GM18868 (cell line): Measurements from ENCODE around the gene PDGFA.

Experiments
- ATAC-seq: cut with Tn5 transposase; IDR thresholded peaks from one replicate; pipeline ENCODE4 v1.9.1; 2021; ENCODE audit warnings: mild to moderate bottlenecking, moderate library complexity; ENCODE audit not compliant: unreplicated experiment

PDGFA gene

DNA sequence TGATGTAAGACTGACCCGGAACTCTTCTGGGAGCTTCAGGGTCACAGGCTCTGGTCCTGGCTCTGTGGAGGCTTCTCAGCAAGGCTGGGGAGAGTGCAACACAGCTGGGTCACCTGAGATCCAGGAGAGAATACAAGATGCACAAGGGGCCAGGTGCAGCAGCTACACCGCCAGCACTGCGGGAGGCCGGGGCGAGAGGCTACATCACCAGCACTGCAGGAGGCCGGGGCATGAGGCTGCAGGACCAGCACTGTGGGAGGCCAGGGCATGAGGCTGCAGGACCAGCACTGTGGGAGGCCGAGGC lies 44.3 kb downstream of the PDGFA start:
- ATAC-seq, result no peak

DNA sequence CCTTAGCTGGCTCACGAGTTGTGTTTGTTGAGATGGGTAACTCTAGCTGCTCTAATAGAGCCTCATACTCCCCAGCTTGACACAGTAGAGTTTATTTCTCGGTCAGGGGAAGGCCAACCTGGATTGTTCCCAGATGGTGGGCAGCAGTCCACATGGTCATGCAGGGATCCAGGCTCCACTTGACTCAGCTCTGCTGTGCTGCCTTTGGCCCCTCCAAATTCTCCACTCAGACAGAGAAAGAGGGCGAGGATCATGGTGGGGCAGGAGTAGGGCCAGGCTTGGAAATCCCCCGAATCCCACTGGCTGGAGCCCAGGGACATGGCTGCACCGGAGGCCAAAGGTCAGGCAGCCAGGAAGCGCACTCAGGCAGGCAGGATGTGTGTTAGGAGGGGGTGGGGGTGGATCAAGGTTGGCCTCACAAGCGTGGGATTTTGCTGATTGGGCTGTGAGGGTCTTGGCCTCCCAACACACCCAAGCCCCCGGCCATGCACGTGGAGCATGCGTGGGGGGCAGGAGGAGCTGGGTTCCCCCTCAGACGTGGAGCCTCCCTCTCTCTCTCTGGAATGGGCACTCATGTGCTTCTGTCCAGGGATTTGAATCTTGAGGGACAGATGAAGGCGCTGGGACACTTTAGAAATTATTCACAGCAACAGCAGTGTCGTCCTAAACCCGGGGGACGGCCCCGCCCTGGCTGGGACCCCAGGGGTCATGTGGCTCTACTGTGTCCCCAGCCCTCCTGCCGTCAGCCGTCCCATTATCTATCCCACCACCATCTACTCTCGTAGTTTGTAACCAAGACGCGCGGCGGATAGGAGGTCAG lies 44.8 kb downstream of the PDGFA start:
- ATAC-seq, result no peak

DNA sequence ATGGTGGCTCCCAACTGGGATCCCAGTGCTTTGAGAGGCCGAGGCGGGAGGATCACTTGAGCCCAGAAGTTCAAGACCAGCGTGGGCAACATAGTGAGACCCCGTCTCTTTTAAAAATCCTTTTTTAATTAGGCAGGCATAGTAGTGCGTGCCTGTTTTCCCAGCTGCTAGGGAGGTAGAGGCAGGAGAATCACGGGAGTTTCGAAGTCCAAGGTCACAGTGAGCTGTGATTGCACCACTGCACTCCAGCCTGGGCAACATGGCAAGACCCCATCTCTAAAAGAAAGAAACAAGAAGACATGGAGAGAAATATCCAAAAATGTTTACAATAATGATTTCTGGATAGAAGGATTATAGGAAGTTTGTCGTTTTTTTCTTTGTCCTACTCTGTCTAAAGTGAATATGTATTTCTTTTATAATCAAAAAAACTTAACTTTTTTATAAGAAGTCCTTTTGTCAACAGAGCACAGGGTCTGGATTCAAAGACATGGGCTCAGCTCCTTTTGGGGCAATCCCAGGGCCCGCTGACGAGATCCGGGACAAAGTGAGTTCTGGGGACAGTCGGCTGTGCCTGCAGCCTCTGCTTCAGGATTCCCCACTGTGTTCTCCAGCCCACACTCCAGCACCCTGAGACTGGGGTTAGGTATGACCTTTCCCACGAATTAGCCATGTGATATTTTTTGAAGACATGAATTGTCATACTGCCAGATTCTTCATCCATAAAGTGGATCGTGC lies 45.6 kb downstream of the PDGFA start:
- no peak for ATAC-seq

DNA sequence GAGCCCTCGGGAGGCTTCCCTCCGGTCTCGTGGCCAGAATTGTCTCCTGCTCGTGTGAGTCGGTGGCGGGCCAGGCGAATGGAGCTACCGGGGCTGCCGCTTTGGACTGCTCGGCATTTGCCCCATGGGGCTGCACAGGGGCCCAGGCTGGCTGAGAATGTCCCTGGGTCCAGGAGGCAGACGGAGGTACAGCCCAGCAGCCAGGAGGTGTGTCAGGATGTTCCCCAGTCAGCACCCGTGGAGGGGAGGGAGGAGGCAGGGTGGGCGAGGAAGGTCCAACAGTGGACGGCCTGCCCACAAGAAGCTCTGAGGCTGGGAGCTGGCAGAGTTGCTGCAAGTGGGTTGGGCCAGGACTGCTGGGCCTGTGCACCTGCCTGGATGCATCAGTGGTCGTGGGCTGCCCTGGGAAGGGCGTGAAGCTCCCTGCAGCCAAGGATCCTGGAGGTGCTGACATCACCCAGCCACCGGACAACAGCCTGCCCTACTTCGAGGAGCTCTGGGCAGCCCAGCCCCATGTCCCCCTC lies 46.4 kb downstream of the PDGFA start:
- no peak for ATAC-seq

DNA sequence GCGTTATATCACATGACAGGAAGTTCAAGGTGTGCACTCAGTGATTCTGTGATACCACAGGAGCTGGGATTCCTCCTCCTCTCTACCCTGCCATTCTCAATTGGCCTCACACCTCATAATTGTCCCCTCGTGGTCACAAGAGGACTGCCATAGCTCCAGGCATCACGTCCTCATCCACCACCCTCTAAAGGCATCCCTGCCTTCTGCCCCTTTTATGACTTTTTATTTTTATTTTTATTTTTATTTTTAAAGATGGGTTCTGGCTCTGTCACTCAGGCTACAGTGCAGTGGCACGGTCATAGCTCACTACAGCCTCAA lies 47.0 kb downstream of the PDGFA start:
- ATAC-seq, result no peak

DNA sequence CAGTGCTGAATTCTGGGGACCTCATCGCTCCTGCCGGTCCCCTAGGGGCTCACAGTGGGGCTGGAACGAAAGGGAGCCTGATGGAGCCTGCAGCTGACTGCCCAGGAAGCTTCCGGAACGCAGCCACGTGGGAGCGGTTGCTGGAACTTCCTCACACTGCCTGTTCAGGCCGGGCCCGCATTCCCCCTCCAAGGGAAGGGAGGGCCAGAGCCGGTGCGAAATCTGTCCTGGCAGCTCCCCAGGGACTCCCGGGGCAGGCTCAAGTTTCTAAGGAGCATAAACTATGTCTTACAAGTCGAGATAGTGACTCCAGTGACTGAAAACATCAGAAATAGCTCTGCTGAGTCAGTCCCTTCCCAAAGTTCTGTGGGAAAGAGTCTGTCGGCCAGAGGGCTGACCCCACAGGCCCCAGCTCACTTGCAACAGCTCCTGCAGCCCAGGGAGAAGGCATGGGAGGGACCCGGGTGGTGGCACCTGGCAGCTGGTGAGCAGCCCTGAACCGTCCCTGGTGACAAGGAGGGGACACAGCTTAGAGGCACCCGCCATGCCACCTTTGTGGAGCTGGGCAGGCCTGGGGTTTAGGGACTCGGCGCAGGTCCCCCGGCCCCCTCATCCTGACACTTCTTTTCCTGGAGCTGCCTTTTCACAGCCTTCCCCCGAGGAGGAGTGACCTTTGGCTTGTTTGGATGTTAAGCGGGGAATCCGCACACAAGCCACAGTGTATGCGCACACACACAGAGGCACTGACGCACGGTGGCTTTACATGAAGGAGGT lies 47.6 kb downstream of the PDGFA start:
- no peak for ATAC-seq

DNA sequence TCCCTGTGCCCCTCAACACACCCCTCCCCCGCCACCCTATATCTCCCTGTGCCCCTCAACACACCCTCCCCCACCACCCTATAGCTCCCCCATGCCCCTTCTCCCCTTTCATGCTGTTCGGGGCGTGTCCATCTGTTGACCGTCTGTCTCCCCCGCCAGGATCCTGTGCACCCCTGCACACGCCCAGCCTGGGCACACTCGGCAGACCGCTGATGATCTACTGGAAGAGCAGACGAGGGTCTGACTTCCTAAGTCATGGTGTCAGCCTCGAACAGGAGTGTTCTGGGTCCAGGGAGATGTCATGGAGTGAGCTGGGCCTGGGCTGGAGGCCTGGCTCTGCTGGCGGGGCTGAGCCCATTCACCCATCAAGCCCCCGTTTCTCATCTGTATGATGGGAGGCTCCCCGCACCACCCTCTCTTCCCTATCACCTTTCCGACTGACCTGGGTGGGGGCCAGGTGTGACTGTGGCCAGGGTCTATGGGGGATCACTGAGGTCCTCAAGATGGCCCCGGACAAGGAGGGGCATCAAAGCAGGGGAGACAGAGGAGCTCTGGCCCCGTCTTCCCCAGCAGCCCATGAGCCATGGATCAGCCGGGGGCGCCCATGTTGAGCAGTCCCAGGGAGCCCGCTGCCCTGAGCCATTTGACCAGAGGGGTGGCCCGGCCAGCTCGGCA lies 48.3 kb downstream of the PDGFA start:
- ATAC-seq, result no peak

DNA sequence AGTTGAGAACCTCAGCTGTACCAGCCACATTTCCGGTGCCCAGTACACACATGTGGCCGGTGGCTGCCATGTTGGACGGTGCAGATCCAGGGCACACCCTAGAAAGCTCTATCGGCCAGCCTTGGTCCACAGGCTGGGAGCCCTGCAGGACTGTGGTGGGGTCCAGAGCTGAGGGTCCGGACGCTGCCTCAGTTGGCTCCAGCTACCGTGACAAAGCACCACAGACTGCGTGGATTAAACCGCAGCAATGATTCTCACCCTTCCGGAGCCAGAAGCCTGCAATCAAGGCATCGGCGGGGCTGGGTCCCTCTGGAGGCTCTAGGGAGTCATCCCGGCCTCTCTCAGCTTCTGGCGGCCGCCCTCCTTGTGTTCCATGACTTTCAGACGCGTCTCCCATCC lies 50.1 kb downstream of the PDGFA start:
- ATAC-seq, result no peak

DNA sequence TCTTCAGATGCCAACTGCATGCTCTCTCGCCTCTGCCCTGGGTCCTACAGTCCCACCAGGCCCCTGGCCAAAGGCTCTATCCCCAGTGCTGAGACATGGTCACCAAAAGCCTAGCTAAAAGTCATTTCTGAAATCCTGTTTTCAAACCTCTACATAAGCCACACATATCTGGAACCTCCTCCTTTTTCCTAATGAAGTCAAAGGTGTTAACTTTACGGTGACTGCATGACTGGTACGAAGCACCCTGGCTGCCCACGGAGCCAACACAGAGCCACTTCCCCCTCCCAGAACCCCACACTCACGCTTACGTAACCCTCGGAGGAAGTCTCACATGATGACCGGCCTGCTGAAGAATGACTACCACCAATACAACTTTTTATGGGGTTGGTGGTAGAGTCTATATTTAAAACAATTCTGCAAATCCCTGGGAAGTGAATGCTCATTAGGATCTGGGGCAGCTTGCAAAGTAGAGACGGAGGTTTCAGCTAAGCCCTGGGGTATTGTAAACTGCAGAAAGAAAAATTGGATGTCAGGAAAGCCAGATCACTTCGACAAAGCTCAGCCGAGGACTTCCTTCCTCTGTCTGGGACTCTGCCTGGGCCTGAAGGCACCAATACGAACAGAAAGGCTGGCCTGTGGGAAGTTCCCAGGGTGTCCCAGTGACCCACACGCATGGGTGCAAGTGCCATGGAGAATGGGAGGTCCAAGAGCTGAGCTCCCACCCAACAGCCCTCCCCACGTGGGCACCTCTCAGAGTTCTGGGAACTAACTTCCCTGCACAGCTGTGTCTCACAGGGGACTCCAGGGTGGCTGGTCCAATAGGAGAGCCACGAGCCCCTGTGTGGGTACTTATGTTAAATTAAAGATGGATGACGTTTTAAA lies 50.7 kb downstream of the PDGFA start:
- ATAC-seq, result no peak

DNA sequence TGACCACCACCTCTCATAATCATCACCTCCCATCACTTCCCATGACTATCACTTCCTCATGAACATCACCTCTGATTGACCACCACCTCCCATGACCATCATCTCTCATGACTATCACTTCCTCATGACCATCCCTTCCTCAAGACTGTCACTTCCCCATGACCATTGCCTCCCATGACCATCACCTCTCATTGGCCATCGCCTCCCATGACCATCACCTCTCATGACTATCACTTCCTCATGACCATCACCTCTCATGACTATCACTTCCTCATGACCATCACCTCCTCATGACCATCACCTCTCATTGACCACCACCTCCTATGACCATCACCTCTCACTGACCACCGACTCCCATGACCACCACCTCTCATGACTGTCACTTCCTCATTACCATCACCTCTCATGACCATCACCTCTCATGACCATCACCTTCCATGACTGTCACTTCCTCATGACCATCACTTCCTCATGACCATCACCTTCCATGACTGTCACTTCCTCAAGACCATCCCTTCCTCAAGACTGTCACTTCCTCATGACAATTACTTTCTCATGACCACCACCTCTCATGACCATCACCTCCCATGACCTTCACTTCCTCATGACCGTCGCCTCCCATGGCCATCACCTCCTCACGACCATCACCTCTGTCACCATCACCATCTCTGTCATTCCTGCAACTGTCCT lies 51.6 kb downstream of the PDGFA start:
- ATAC-seq, result no peak

DNA sequence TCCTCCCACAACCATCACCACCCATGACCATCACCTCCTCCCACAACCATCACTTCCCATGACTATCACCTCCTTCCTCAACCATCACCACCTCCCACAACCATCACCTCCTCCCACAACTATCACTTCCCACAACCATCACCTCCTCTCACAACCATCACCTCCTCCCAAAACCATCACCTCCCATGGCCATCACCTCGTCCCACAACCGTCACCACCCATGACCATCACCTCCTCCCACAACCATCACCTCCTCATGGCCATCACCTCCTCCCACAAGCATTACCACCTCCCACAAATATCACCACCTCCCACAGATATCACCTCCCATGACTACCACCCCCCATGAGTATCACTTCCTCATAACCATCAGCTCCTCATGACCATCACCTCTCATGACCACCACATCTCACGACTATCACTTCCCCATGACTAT lies 52.2 kb downstream of the PDGFA start:
- no peak for ATAC-seq

DNA sequence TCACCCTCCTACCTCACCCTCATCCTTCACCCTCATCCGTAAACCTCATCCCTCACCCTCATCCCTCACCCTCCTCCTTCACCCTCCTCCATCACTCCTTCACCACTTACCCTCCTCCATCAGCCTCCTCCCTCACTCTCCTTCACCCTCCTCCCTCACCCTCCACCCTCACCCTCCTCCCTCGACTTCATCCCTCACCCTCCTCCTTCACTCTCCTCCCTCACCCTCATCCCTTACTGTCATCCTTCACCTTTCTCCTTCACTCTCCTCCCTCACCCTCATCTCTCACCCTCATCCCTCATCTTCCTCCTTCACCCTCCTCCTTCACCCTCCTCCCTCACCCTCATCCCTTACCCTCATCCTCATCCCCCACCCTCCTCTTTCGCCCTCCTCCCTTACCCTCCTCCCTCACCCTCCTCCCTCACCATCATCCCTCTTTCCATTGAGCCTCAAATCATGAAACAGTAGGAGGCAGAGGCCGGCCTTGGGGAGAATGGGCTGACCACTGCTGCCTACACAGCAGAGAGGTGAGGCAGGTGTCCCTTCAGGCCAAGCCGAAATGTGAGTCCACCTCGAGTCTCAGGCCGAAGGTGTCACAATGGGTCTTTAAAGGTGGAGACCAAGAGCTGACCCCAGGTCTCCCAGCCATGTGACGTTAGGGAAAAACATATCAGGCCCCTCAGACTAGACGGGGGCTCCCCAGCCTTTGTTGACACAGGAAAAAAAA lies 53.0 kb downstream of the PDGFA start:
- ATAC-seq, result no peak

DNA sequence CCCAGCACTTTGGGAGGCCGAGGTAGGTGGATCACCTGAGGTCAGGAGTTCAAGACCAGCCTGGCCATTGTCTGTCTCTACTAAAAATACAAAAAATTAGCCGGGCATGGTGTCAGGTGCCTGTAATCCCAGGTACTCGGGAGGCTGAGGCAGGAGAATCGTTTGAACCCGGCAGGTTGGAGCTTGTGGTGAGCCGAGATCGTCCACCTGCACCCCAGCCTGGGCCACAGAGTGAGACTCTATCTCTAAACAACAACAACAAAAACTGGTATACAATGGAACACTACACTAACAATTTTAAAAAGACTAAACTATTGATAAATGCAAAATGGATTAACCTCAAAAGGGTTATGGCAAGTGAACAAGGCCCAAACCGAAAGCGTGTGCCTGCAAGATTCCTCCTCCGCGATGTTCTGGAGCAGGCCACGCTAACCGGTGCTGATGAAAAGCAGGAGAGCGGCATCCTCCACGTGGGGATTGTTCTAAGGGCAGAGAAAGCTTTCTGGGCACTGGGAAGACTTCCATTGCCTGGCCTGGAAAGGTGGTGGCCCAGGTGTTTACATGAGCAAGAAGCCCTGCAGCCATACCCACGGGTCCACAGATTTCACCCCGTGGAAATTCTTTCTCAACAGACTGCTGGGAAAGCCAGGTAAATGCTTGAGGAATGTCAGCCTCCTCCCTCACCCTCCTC lies 53.8 kb downstream of the PDGFA start:
- ATAC-seq, result no peak

DNA sequence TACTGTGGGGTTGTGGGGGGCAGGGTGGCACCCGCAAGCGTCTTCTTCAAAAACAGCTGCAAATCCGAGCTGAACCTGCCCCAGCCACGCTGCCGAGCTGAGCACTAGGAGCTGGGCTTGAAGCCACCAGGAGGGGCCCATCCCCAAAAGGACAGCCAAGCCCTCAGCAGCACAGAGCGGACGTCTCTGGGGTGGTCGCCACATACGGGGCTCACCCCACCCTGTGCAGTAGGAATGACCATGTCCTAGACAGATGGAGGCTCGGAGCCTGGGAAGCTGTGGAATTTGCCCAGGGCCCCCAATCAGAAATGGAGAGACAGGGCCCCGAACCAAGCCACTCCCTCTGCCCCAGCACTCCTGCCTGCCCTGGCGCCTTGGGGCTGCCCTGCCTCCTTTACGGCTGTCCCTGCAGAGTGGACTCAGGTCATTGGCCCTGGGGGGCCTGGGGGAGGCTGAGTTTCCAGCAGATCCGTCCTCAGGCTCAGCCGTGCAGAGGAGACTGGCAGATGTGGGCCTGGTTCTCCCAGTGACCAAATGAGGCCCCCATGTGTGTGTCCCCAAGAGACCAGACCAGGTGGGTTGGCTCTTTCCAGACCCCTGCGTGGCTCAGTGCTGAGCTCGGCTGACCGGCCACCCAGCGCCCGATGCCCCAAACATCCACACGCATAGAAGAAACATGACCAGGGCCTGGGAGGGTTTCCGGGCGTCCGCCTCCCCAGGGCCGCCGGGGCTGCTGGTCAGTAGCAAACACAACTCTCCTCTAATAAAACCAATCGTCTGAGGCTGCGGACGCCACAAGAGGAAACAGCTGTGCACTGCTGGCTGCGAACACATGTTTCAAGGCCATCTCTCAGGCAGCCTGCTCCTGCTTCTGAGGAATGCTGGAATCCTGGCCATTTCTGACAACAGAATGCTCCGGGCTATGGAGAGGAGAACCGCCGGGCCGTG lies 54.9 kb downstream of the PDGFA start:
- ATAC-seq, result no peak

DNA sequence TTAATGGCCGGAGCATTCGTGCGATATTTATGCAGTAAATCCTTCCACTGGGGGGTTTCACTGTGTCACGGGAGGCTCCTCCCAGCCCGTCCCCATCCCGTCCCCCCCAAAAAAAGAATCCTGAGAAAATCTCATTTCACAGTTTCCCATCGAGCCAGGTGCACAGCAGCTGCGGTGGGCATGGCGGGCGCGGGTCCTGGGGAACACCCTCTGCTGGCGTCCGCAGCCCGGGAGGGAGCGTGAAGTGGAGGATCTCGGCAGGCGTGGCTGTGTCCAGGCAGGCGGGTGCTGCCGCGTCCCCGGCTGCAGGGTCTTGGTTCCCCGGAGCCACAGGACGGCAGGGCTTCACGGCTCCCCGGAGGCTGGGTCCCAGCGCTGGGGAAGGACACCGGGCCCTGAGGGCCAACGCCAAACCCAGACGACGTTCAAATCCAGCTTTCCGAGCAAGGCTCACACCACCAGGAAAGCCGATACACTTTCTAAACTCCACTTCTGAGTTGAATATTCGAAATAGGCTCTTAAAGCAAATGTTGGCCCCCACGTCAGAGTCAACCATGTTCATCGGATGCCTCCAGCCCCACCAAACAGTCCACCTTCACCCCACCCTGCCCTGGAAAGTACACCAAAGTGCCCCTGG lies 55.7 kb downstream of the PDGFA start:
- ATAC-seq, result no peak

DNA sequence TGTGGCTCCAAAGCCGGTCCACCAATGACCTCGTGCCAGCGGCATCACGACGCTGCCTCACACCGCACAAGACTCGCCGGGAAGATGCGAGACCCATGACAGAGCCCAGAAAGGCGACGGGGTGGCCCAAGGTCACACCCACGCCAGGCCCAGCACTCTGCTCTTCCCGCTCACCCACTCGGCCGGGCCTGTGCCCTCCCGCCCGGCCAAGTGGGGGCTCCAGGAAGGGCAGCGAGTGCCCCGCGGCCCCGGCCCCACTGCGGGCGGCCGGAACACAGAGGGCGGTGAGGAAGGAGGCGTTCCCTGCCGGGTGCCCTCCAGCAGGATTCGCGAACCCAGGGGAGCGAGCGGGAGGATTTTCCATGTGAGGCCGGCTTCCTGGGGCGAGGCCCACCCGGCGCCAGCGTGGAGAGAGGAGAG lies 56.3 kb downstream of the PDGFA start:
- no peak for ATAC-seq
